H1 (cell line): ENCODE data around the gene HLA-F. TPM values are rescaled to one million over a fixed set of nuclear protein-coding genes. Genes with fewer than 3 reads are reported as not detected.

Source experiments
- CTCF ChIA-PET: fragments of 300-600 bp; sonication (Branson Sonifier 250); formaldehyde crosslinking; loops from one replicate; lab custom pipeline; 2021; ENCODE audit not compliant: partially characterized antibody; lab: Charles Lee
- POLR2A ChIA-PET: fragments of 300-600 bp; sonication (Branson Sonifier 250); formaldehyde crosslinking; loops from one replicate; lab custom pipeline; 2021; ENCODE audit warnings: inconsistent platforms; ENCODE audit not compliant: partially characterized antibody; lab: Charles Lee
- DNase-seq, 2 experiments: peaks; one replicate each; pipeline versions ENCODE4 v3.0.0 to v3.0.0-alpha.2; 2010 to 2022; ENCODE audit warnings: low spot score in 2 of 2, low read depth in 1 of 2, mixed read lengths in 1 of 2
- FAIRE-seq: peaks from 2 replicates; lab custom pipeline; 2011; peaks lifted over from hg19 to GRCh38; lab: Jason Lieb, UNC
- H2AFZ ChIP-seq: 2 replicates; pipeline ENCODE4 v1.8.1; 2012; ENCODE audit warnings: low read length, inconsistent platforms
- H2AK5ac ChIP-seq: 2 replicates; pipeline ENCODE4 v1.6.1; 2013; ENCODE audit warnings: low read depth, low read length
- H2BK120ac ChIP-seq: replicated peaks from 2 replicates; pipeline ENCODE3; 2013; ENCODE audit warnings: low read depth, low read length, inconsistent platforms
- H2BK12ac ChIP-seq: 2 replicates; pipeline ENCODE4 v1.6.1; 2013; ENCODE audit warnings: low read depth, low read length
- H2BK15ac ChIP-seq: 2 replicates; pipeline ENCODE4 v1.6.1; 2013; ENCODE audit warnings: low read length
- H2BK20ac ChIP-seq: 2 replicates; pipeline ENCODE4 v1.6.1; 2013; ENCODE audit warnings: low read length
- H2BK5ac ChIP-seq: 2 replicates; pipeline ENCODE4 v1.6.1; 2013; ENCODE audit warnings: low read depth, low read length
- H3K14ac ChIP-seq: 2 replicates; pipeline ENCODE4 v1.6.1; 2013; ENCODE audit warnings: inconsistent platforms; ENCODE audit not compliant: insufficient read length
- H3K18ac ChIP-seq: 2 replicates; pipeline ENCODE4 v1.6.1; 2013; ENCODE audit warnings: low read length; ENCODE audit errors: extremely low read depth
- H3K23ac ChIP-seq: 2 replicates; pipeline ENCODE4 v1.6.1; 2013; ENCODE audit warnings: inconsistent platforms; ENCODE audit not compliant: insufficient read length
- H3K23me2 ChIP-seq: 2 replicates; pipeline ENCODE4 v1.6.1; 2013; ENCODE audit warnings: low read depth, low read length
- H3K27ac ChIP-seq: 2 replicates; pipeline ENCODE4 v1.6.1; 2011; ENCODE audit warnings: low read depth, low read length, inconsistent platforms
- H3K27me3 ChIP-seq, 4 experiments: replicated peaks in 1 of 4; 1 replicate in 1 of 4; 2 replicates in 3 of 4; pipeline versions ENCODE4 v1.6.1 to v1.8.1; 2011 to 2013; ENCODE audit warnings: low read length in 3 of 4, mild to moderate bottlenecking in 3 of 4, inconsistent platforms in 2 of 4, mixed read lengths in 2 of 4, moderate library complexity in 1 of 4; ENCODE audit not compliant: control insufficient read depth in 3 of 4, insufficient read depth in 3 of 4; ENCODE audit errors: extremely low read depth in 1 of 4
- H3K36me3 ChIP-seq, 4 experiments: 2 replicates each; pipeline versions ENCODE4 v1.6.1 to v1.8.1; 2011 to 2013; ENCODE audit warnings: mild to moderate bottlenecking in 4 of 4, low read length in 3 of 4, moderate library complexity in 2 of 4, control low read depth in 1 of 4, inconsistent platforms in 1 of 4; ENCODE audit not compliant: insufficient read depth in 4 of 4, control insufficient read depth in 2 of 4
- H3K4ac ChIP-seq: replicated peaks from 2 replicates; pipeline ENCODE3; 2013; ENCODE audit warnings: low read length, low read depth, mixed read lengths, inconsistent platforms; ENCODE audit not compliant: insufficient read length
- H3K4me1 ChIP-seq, 4 experiments: replicated peaks in 1 of 4; 1 replicate in 1 of 4; 2 replicates in 3 of 4; pipeline versions ENCODE4 v1.6.1 to v1.8.1; 2011 to 2013; ENCODE audit warnings: low read length in 3 of 4, inconsistent platforms in 2 of 4, mixed read lengths in 1 of 4; ENCODE audit not compliant: insufficient read depth in 4 of 4, control insufficient read depth in 3 of 4
- H3K4me2 ChIP-seq, 2 experiments: 2 replicates each; pipeline versions ENCODE4 v1.6.1 to v1.8.1; 2011 to 2013; ENCODE audit warnings: low read depth in 2 of 2, low read length in 2 of 2, control low read depth in 1 of 2, inconsistent platforms in 1 of 2, mild to moderate bottlenecking in 1 of 2; ENCODE audit not compliant: insufficient read depth in 1 of 2
- H3K4me3 ChIP-seq, 4 experiments: fragments of 200-600, 300-600 bp in 1 of 4; sonication (generic), shearing (Covaris generic), sonication (Bioruptor Twin) in 1 of 4; 2 replicates each; pipeline versions ENCODE4 v1.5.1 to v1.8.1; 2011 to 2016; ENCODE audit warnings: low read length in 4 of 4, low read depth in 3 of 4, control low read depth in 2 of 4, inconsistent platforms in 2 of 4, mild to moderate bottlenecking in 2 of 4, mixed read lengths in 1 of 4, moderate library complexity in 1 of 4; ENCODE audit not compliant: insufficient read depth in 2 of 4; ENCODE audit errors: extremely low read depth in 1 of 4
- H3K56ac ChIP-seq: replicated peaks from 2 replicates; pipeline ENCODE3; 2013; ENCODE audit warnings: low read depth, mild to moderate bottlenecking, mixed read lengths, low read length, inconsistent platforms; ENCODE audit not compliant: insufficient read length
- H3K79me1 ChIP-seq: 2 replicates; pipeline ENCODE4 v1.6.1; 2013; ENCODE audit warnings: low read depth, low read length, control low read depth
- H3K79me2 ChIP-seq, 2 experiments: 2 replicates each; pipeline versions ENCODE4 v1.6.1 to v1.8.1; 2012 to 2013; ENCODE audit warnings: low read length in 2 of 2, mild to moderate bottlenecking in 2 of 2, inconsistent platforms in 1 of 2; ENCODE audit not compliant: insufficient read depth in 2 of 2, control insufficient read depth in 1 of 2
- H3K9ac ChIP-seq, 4 experiments: replicated peaks in 1 of 4; 1 replicate in 1 of 4; 2 replicates in 3 of 4; pipeline versions ENCODE4 v1.6.1 to v1.8.1; 2011 to 2013; ENCODE audit warnings: low read depth in 3 of 4, low read length in 3 of 4, control low read depth in 2 of 4, mild to moderate bottlenecking in 2 of 4, moderate library complexity in 2 of 4, inconsistent platforms in 1 of 4; ENCODE audit errors: extremely low read depth in 1 of 4
- H3K9me3 ChIP-seq, 2 experiments: 2 replicates each; pipeline versions ENCODE4 v1.6.1 to v1.8.1; 2012 to 2013; ENCODE audit warnings: mild to moderate bottlenecking in 2 of 2, moderate library complexity in 2 of 2, control low read depth in 1 of 2, inconsistent platforms in 1 of 2, low read depth in 1 of 2, low read length in 1 of 2, mixed read lengths in 1 of 2; ENCODE audit not compliant: insufficient read depth in 2 of 2
- H4K20me1 ChIP-seq, 2 experiments: replicated peaks in 1 of 2; 2 replicates each; pipeline versions ENCODE3 to v1.8.1; 2011 to 2013; ENCODE audit warnings: inconsistent platforms in 2 of 2, low read length in 2 of 2, mild to moderate bottlenecking in 1 of 2; ENCODE audit not compliant: insufficient read depth in 2 of 2, control insufficient read depth in 1 of 2
- H4K5ac ChIP-seq: 2 replicates; pipeline ENCODE4 v1.6.1; 2013; ENCODE audit warnings: low read length, low read depth, mixed read lengths, inconsistent platforms; ENCODE audit not compliant: insufficient read length
- H4K8ac ChIP-seq: 2 replicates; pipeline ENCODE4 v1.8.0; 2013; ENCODE audit warnings: mild to moderate bottlenecking, moderate library complexity, low read length, inconsistent platforms; ENCODE audit not compliant: insufficient read depth; ENCODE audit errors: extremely low read depth
- H4K91ac ChIP-seq: replicated peaks from 2 replicates; pipeline ENCODE3; 2013; ENCODE audit warnings: low read length, mixed read lengths, inconsistent platforms; ENCODE audit not compliant: insufficient read length
- CBX8 ChIP-seq: fragments of 300-800, 300-1000 bp; sonication (generic); IDR thresholded peaks from 2 replicates; pipeline ENCODE4 v1.7.1; 2016; ENCODE audit warnings: low read depth, low read length, borderline replicate concordance
- EP300 ChIP-seq, 2 experiments: IDR thresholded peaks; 1 replicate in 1 of 2; 2 replicates in 1 of 2; pipeline ENCODE4 v1.6.1; 2011 to 2012; ENCODE audit warnings: low read depth in 2 of 2, low read length in 2 of 2, mild to moderate bottlenecking in 2 of 2, borderline replicate concordance in 1 of 2, inconsistent platforms in 1 of 2, moderate library complexity in 1 of 2
- JUND ChIP-seq: IDR thresholded peaks from 2 replicates; pipeline ENCODE4 v1.6.1; 2011; ENCODE audit warnings: mild to moderate bottlenecking, improper control_type of control experiment, low read length
- KDM5A ChIP-seq: fragments of 200-600 bp; IDR thresholded peaks from 2 replicates; pipeline ENCODE4 v1.7.1; 2012; ENCODE audit warnings: mild to moderate bottlenecking, low read length, inconsistent platforms, mixed read lengths
- TAF1 ChIP-seq: IDR thresholded peaks from 2 replicates; pipeline ENCODE4 v1.6.1; 2011; ENCODE audit warnings: mild to moderate bottlenecking, low read depth, low read length
- TAF7 ChIP-seq: optimal IDR thresholded peaks from 2 replicates; pipeline ENCODE3; 2011; ENCODE audit warnings: low read depth, mild to moderate bottlenecking, inconsistent platforms, low read length, moderate library complexity, borderline replicate concordance
- WGBS, 2 experiments: shearing (Covaris generic) in 1 of 2; methylation state at CpG; one replicate each; pipeline versions ENCODE4 v1.1.6 to v1.1.7; 2013 to 2015; ENCODE audit warnings: low lambda C conversion rate in 2 of 2, mixed read lengths in 2 of 2, inconsistent platforms in 1 of 2, low coverage in 1 of 2, missing lambda C conversion rate in 1 of 2; ENCODE audit not compliant: insufficient replicate concordance in 2 of 2, insufficient coverage in 1 of 2, insufficient read length in 1 of 2; ENCODE audit errors: extremely low coverage in 1 of 2, missing lambda C conversion rate in 1 of 2; 5-methylcytosine and 5-hydroxymethylcytosine counted together
- polyA plus RNA-seq, 7 experiments: library from polyadenylated mRNA; depleted of rRNA in 3 of 7; stranded (reverse) in 5 of 7; unstranded in 2 of 7; fragments of >200 nt in 5 of 7; fragments of 200-250 nt in 2 of 7; gene quantifications; 1 replicate in 5 of 7; 2 replicates in 1 of 7; 4 replicates in 1 of 7; pipeline versions ENCODE4 v1.2.1 to v1.2.3, GENCODE V29; 2011 to 2013; ENCODE audit warnings: missing spikeins in 2 of 7, mixed read lengths in 2 of 7
- total RNA-seq: library from RNA; stranded (reverse); fragmentation: NEBNext Ultra II Directional; extraction: Animal tissue kit (Norgen Biotek cat#: 25700); gene quantifications from 2 replicates; pipeline ENCODE4 v1.2.1, GENCODE V29; 2021
- TF ChIP-seq, protein P1 (sequence below): IDR thresholded peaks from 2 replicates; pipeline ENCODE4 v1.6.1; 2012; ENCODE audit warnings: low read length, inconsistent platforms
- TF ChIP-seq, protein P2 (sequence below): IDR thresholded peaks from 2 replicates; pipeline ENCODE4 v1.6.1; 2011; ENCODE audit warnings: low read depth, mild to moderate bottlenecking, low read length; ENCODE audit not compliant: insufficient read depth

HLA-F gene
- total and polyA plus RNA-seq, 2 of the 8 experiments (the other 6 are each of a cell fraction or from before 2014, with no cell fraction given) = 9.6 to 11.7 TPM

- Histone ChIP-seq H3K23ac (no peak overlapping the region), H3K36me3 (no peaks in the 10 kb centered on the region), H3K79me2 (no peaks in the 10 kb centered on the region), H2AK5ac (no peak overlapping the region), H3K56ac (no peak overlapping the region), H3K4ac (no peak overlapping the region), H3K27me3 (no peaks in the 10 kb centered on the region), H2AFZ (no peak overlapping the region), H4K5ac (no peak overlapping the region), H3K18ac (no peak overlapping the region), H3K4me1 (peaks cover 0 to 4% (median 0%) of the 10 kb centered on the region in 4 experiments; a peak in 2 of 7 replicates), H3K9ac (no peak overlapping the region), H3K9me3 (no peaks in the 10 kb centered on the region), H4K91ac (no peak overlapping the region), H3K23me2 (no peaks in the 10 kb centered on the region), H2BK15ac (no peak overlapping the region), H3K14ac (no peak overlapping the region), H2BK5ac (no peak overlapping the region), H4K20me1 (peaks cover 0 to 1% of the 10 kb centered on the region in 2 experiments), H2BK120ac (no peak overlapping the region), H3K79me1 (no peaks in the 10 kb centered on the region; the same call in 1 of the 2 replicates), H2BK20ac (no peak overlapping the region), H3K4me3 (no peak overlapping the region), H3K27ac (no peak overlapping the region), H4K8ac (no peak overlapping the region), H3K4me2 (no peak overlapping the region), H2BK12ac (no peak overlapping the region)
- WGBS, 2 experiments = 85% methylated on average over 1 of the region's 1 CpG; no CpG with 5 or more reads in 1 of the 2 experiments
- DNase-seq (no peak), FAIRE-seq (no peak)
- TF ChIP-seq, protein P1, sequence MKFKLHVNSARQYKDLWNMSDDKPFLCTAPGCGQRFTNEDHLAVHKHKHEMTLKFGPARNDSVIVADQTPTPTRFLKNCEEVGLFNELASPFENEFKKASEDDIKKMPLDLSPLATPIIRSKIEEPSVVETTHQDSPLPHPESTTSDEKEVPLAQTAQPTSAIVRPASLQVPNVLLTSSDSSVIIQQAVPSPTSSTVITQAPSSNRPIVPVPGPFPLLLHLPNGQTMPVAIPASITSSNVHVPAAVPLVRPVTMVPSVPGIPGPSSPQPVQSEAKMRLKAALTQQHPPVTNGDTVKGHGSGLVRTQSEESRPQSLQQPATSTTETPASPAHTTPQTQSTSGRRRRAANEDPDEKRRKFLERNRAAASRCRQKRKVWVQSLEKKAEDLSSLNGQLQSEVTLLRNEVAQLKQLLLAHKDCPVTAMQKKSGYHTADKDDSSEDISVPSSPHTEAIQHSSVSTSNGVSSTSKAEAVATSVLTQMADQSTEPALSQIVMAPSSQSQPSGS = no peak
- TF ChIP-seq JUND (no peak), TAF1 (no peak), TAF7 (no peak), KDM5A (no peak), CBX8 (no peak), EP300 (IDR thresholded peaks at IDR 0.05; ENCODE audit: borderline replicate concordance in 1 of 2, low read depth in 2 of 2, low read length in 2 of 2) (no peak)
- TF ChIP-seq, protein P2, sequence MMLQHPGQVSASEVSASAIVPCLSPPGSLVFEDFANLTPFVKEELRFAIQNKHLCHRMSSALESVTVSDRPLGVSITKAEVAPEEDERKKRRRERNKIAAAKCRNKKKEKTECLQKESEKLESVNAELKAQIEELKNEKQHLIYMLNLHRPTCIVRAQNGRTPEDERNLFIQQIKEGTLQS = no peak
- ChIA-PET POLR2A (no interaction called here), CTCF (interaction anchor here (1.1 to 4.3 kb wide), 5 partner anchors 12 to 95 kb away, joined by 3 to 33 read pairs (median 6); no protein-coding TSS in a partner anchor)
These were observed 16.6 kb downstream of the HLA-F start for GRCh38 chr6:29739882-29740261.
